Measurements from ENCODE around the gene RIPOR3.

Gene RIPOR3

DNA sequence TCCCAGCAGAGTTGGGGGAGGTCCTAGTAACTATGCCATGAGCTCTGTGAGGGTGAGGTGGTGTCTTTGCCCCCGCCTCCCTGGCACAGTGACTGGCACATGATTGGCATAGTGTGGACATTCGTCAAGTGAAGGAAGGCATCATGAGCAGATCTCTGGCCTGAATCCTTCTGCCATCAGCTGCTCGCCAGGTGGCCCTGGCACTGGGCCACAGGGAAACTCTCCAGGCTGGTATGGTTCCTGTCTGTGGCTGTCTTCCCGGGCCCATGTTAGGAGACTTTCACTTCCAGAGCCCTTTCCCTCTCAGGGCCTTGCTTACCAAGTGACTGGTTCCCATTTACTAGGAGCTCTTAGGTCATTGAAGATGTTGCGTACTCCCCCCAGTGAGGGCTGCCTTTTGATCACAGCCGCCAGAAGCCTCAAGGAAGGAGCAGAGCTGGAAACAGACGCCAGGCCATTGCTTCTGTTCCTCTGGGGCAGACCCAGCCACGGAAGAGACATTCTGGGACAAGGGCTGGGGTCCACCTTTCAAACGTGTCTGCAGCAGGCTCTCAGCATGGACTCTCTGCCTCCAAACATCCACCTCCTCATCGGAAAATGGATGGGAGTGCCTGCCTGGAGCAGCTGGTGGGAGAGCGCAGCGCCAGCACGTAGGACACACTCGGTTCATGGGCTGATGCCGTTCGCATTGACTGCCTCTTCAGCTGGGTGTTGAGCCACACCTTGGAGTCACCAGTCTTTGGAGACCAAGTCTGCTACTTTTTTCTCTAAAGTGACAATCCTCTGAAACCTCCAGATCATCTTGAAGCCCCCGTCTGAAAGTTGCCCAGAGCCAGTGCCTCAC, 113.9 kb downstream of the RIPOR3 start:
- no peak for DNase-seq (ENCODE audit: low read depth in 1 of 2, low spot score in 1 of 2)
- no peak overlapping the region for H3K4me3 ChIP-seq (replicated peaks; ENCODE audit: insufficient read depth, low read length)
- no peak for TF ChIP-seq POLR2AphosphoS5 (IDR thresholded peaks at IDR 0.05; ENCODE audit: low read depth)
- no peak for TF ChIP-seq SPI1 (IDR thresholded peaks at IDR 0.05; ENCODE audit: borderline replicate concordance, low read depth)
- no peak for TF ChIP-seq GABPA (IDR thresholded peaks at IDR 0.05; ENCODE audit: low read depth)
- TF ChIP-seq, protein P1, sequence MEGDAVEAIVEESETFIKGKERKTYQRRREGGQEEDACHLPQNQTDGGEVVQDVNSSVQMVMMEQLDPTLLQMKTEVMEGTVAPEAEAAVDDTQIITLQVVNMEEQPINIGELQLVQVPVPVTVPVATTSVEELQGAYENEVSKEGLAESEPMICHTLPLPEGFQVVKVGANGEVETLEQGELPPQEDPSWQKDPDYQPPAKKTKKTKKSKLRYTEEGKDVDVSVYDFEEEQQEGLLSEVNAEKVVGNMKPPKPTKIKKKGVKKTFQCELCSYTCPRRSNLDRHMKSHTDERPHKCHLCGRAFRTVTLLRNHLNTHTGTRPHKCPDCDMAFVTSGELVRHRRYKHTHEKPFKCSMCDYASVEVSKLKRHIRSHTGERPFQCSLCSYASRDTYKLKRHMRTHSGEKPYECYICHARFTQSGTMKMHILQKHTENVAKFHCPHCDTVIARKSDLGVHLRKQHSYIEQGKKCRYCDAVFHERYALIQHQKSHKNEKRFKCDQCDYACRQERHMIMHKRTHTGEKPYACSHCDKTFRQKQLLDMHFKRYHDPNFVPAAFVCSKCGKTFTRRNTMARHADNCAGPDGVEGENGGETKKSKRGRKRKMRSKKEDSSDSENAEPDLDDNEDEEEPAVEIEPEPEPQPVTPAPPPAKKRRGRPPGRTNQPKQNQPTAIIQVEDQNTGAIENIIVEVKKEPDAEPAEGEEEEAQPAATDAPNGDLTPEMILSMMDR (IDR thresholded peaks at IDR 0.05; ENCODE audit: insufficient read depth, low read length) = no peak
- TF ChIP-seq, protein P2, sequence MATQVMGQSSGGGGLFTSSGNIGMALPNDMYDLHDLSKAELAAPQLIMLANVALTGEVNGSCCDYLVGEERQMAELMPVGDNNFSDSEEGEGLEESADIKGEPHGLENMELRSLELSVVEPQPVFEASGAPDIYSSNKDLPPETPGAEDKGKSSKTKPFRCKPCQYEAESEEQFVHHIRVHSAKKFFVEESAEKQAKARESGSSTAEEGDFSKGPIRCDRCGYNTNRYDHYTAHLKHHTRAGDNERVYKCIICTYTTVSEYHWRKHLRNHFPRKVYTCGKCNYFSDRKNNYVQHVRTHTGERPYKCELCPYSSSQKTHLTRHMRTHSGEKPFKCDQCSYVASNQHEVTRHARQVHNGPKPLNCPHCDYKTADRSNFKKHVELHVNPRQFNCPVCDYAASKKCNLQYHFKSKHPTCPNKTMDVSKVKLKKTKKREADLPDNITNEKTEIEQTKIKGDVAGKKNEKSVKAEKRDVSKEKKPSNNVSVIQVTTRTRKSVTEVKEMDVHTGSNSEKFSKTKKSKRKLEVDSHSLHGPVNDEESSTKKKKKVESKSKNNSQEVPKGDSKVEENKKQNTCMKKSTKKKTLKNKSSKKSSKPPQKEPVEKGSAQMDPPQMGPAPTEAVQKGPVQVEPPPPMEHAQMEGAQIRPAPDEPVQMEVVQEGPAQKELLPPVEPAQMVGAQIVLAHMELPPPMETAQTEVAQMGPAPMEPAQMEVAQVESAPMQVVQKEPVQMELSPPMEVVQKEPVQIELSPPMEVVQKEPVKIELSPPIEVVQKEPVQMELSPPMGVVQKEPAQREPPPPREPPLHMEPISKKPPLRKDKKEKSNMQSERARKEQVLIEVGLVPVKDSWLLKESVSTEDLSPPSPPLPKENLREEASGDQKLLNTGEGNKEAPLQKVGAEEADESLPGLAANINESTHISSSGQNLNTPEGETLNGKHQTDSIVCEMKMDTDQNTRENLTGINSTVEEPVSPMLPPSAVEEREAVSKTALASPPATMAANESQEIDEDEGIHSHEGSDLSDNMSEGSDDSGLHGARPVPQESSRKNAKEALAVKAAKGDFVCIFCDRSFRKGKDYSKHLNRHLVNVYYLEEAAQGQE (IDR thresholded peaks at IDR 0.05; ENCODE audit: insufficient replicate concordance, low read depth) = no peak
- no peak overlapping the region for H3K27ac ChIP-seq (replicated peaks)
- no peaks in the 10 kb centered on the region for H3K27me3 ChIP-seq (ENCODE audit: insufficient read depth, poor library complexity, severe bottlenecking)

DNA sequence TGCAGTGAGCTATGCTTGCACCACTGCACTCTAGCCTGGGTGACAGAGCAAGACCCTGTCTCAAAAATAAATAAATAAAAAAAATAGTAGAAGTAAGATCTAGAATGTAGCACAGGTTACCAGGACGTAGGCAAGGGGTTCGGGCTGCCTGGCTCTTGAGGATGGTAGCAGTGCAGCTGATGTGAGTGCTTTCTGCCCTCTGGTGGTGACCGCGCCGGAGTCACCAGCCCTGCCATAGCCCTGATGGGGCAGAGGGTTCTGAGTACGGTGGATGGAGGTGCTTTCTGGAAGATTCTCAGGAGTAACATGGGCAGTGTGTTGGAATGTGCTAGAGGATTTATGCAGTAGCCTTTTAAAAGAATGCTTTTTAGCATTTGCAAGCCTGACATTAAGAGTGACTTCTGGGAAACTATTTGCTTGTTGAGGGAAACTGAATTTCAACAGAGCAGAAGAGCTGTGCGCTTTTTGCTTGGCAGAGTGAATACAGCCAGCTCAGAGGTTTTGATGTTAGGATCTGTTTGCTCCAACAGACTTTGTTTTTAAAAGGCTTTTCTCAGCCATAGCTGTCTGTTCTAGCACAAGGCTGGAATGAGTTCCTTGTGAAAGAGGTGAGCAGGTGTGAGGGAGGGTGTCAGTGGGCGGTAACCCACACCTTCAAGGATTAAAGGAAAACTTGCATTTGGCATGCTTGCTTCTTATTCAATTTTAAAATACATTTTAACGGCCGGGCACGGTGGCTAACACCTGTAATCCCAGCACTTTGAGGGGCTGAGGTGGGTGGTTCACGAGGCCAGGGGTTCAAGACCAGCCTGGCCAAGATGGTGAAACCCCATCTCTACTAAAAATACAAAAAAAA, 115.2 kb downstream of the RIPOR3 start:
- TF ChIP-seq, protein P1 (IDR thresholded peaks at IDR 0.05; ENCODE audit: insufficient read depth, low read length) = peak; percentile 63
- no peak for TF ChIP-seq POLR2AphosphoS5 (IDR thresholded peaks at IDR 0.05; ENCODE audit: low read depth)

DNA sequence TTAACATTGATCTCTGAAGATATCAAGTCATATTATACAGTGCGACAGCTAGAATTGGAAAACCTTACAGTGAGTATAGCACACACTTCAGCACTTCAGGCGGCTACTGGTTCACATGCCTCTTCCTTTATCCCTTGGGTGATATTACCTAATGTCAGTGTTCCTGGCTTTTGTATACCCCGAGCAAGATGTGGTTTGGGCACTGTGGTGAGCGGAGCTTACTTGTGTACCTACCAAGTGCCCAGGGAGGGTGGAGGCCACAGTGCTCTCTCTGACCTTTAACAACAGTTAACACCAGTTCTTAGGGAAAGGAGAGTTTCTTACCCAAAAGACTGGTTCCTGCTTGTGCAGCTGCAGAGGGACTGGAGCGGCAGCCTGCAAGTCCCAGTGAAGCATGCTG, 116.8 kb downstream of the RIPOR3 start:
- Histone ChIP-seq H3K27me3 (ENCODE audit: insufficient read depth, poor library complexity, severe bottlenecking) (no peaks in the 10 kb centered on the region), H3K27ac (replicated peaks) (no peak overlapping the region), H3K4me3 (replicated peaks; ENCODE audit: insufficient read depth, low read length) (no peak overlapping the region)
- DNase-seq (ENCODE audit: low read depth in 1 of 2, low spot score in 1 of 2) = no peak
- no peak for TF ChIP-seq POLR2AphosphoS5 (IDR thresholded peaks at IDR 0.05; ENCODE audit: low read depth)
- TF ChIP-seq GABPA (IDR thresholded peaks at IDR 0.05; ENCODE audit: low read depth) = no peak
- TF ChIP-seq, protein P1 (IDR thresholded peaks at IDR 0.05; ENCODE audit: insufficient read depth, low read length) = no peak
- TF ChIP-seq, protein P2 (IDR thresholded peaks at IDR 0.05; ENCODE audit: insufficient replicate concordance, low read depth) = no peak
- TF ChIP-seq SPI1 (IDR thresholded peaks at IDR 0.05; ENCODE audit: borderline replicate concordance, low read depth) = no peak

More for the DNA sequence above, 115.2 kb downstream of the RIPOR3 start:
- no peak overlapping the region for H3K27ac ChIP-seq (replicated peaks)
- no peak overlapping the region for H3K4me3 ChIP-seq (replicated peaks; ENCODE audit: insufficient read depth, low read length)
- peak; percentile 22 to 66 for DNase-seq (ENCODE audit: low read depth in 1 of 2, low spot score in 1 of 2)
- no peaks in the 10 kb centered on the region for H3K27me3 ChIP-seq (ENCODE audit: insufficient read depth, poor library complexity, severe bottlenecking)
